ENCODE measurements around the gene ARSH.
"Not testable (repeated sequence)": the region's sequence is repeated elsewhere in the genome, so short reads cannot be mapped to it uniquely, and the experiment has no call there.

The ARSH gene, protein sequence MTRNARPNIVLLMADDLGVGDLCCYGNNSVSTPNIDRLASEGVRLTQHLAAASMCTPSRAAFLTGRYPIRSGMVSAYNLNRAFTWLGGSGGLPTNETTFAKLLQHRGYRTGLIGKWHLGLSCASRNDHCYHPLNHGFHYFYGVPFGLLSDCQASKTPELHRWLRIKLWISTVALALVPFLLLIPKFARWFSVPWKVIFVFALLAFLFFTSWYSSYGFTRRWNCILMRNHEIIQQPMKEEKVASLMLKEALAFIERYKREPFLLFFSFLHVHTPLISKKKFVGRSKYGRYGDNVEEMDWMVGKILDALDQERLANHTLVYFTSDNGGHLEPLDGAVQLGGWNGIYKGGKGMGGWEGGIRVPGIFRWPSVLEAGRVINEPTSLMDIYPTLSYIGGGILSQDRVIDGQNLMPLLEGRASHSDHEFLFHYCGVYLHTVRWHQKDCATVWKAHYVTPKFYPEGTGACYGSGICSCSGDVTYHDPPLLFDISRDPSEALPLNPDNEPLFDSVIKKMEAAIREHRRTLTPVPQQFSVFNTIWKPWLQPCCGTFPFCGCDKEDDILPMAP

DNA sequence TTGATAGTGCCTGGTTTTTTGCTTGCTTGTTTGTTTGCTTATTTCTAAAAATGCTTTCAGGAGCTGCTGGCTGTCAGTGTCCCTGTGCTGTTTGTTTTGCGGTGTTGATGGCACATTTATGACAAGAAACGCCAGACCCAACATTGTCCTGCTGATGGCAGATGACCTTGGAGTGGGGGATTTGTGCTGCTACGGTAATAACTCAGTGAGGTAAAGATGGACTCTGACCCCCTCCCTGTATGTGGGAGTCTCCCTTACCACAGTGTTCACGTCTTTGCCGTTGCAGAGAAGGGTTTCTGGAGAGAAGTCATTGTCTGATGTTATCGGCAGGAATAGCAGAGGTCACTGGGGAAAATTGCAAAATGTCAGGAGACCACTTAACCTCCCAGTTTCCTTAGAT lies at the start of gene ARSH:
Gene ARSH, plus strand, starts transcription at position 52 of the 400 bp plus-strand sequence. Its CDS starts 67 bp downstream, at position 119.
- no peak for DNase-seq

DNA sequence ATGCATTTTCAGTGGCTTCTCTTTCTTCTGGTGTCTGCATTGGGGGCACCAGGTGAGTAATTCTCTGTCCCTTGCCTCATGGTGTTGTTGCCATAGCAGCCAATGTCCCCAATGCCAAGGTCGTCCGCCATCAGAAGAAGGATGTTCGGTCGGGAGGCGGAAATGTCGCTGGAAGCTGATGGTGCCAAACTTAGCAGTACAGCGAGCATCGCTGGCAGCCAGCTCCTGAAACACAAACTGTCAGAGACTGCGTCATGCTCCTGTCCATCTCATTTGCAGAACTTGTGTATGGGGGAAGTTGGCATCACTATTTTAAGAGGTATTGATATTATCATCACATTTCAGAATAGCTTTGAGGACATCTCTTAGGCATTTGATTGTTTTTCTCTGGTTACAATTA lies 48.1 kb upstream of the ARSH start:
- DNase-seq, result no peak

DNA sequence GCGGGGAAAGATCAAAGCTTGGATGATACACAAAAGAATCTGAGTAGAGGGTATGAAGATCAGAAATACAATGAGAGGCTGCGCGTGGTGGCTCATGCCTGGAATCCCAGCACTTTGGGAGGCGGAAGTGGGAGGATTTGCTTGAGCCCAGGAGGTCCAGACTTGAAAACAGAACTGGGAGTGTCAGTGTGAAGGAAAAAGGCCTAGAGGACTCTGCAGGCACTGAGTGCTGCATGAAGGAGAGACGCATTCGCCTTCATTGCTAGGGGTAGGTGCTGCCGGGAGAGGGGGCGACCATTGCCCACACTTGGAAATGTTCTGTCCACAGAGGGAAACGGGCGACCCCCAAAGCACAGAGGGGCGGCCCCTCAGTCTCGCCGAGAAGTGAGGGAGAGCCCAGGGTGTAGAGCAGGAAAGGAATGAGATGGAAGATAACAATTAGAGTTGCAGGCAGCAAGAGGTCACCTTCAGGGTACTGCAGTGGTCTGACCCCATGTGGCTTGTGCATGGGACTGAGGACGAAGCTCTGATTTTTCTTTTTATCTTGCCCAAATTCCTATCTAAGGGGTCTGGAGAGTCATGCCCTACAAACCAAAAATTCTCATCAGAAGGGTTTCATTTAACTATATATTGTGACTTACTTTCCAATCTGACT lies 45.4 kb upstream of the ARSH start:
- no peak for DNase-seq

DNA sequence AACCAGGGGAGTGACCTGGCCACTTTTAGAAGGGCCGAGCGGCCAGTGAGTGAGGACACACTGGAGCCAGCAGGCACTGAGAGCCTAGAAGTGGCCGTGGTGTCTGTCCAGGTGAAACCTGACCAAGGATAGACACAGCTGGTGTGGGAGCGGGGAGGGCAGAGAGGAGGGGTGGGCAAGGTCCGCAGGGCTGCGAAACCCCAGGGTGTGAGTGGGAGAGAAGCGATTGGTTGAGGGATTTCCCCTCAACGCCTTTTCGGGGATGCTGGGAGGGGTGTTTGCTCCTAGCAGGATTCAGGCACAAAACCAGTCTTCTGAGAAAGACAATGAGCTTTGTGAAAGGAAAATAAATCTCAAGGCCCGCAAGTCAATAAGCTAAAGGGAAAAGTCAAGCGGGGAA lies 44.0 kb upstream of the ARSH start:
- DNase-seq, result no peak

DNA sequence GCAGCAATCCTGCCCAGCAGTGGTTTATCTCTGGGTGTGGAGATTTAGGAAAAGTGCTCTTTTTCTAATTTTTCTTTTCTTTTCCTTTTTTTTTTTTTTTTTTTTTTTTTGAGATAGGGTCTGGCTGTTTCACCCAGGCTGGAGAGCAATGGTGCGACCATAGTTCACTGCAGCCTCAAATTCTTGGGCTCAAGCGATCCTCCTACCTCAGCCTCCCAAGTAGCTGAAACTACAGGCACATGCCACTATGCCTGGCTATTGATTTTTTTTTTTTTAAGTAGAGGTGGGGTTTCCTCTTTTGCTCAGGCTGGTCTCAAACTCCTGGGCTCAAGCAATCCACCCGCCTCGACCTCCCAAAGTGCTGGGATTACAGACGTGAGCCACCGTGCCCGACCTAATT lies 42.9 kb upstream of the ARSH start:
- DNase-seq, result not testable (repeated sequence)

DNA sequence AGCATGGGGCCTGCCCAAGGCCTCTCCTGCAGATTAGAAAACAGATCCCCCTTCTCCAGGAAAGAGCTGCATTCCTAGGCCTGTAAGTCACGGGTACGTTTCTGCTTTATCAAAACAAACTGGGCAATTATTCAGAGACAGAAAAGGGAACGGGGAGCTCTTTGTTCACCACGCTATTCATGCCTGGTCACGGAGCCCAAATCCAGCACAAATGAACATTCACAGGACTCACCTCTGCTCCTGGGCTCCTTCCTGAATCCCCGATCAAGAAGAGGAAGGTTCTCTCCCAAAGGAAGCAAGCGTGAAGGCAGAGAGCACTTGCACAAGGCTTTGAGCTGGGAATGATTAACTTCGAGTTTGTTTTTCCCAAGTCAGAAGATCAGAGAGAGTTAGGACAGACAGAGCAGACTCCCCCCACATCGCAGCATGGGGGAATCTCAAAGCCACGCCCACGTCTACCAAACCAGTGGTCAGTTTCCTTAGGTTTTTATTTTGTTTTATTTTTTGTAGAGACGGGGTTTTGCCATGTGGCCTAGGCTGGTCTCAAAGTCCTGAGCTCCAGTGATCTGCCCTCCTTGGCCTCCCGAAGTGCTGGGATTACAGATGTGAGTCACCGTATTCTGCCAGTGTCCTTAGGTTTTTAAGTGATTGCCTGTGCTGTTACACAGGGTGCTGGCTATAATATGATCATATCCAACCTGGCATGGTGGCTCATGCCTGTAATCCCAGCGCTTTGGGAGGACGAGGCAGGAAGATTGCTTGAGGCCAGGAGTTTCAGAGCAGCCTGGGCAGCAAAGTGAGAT lies 42.2 kb upstream of the ARSH start:
- DNase-seq, result not testable (repeated sequence)

DNA sequence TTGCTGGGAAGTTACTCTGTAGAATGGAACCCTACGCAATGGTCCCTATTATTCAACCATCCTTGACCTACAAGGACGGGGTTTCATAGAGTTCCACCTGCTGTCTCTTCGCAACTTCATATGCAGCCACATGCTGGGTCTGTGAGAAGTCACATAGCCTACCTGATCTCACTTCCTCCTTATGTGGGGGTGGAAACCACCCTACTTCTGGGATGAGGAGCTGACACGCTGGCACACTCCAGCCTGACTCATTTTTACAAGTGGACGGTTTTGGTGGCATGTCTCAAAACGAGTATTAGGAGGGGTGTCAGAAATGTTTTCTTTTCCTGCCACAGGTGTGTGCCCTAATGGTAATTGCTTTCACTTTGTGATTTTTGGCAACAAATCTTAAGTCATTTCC lies 40.4 kb upstream of the ARSH start:
- DNase-seq, result no peak

DNA sequence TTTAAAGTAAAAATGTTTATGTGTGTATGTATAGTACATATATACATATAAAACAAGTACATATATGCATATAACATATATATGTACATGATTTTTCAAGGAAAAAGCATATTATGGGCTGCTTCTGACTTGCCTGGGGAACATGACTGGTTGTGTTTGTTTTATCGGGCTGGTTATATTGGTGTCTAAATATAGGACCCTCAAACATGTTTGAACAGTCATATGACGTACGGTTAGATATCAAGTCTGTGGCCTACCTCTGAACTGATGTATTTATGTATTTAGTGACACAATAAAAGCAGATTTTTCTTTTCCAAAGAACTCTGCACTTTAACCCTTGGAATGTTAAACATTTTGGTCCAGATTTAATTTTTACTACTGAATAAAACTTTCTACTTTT lies 39.3 kb upstream of the ARSH start:
- DNase-seq, result no peak

DNA sequence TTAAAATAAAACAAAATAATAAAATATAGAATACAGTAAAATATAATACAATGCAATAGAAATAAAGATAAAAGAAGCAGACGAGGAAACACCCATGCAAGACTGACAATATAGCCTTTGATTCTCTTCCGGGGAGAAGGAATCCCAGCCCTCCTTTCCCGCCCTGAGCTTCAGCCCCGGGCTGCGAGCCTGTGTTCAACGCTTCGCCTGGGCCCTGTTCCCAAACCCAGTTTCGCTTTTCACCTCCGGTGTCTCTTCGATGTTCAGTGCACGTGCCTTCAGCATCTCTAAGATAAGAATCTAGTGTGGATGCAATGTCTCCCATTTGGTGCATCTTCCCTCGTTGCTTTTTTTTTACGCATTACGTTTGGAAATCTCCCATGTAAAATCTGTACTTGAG lies 38.8 kb upstream of the ARSH start:
- no peak for DNase-seq

DNA sequence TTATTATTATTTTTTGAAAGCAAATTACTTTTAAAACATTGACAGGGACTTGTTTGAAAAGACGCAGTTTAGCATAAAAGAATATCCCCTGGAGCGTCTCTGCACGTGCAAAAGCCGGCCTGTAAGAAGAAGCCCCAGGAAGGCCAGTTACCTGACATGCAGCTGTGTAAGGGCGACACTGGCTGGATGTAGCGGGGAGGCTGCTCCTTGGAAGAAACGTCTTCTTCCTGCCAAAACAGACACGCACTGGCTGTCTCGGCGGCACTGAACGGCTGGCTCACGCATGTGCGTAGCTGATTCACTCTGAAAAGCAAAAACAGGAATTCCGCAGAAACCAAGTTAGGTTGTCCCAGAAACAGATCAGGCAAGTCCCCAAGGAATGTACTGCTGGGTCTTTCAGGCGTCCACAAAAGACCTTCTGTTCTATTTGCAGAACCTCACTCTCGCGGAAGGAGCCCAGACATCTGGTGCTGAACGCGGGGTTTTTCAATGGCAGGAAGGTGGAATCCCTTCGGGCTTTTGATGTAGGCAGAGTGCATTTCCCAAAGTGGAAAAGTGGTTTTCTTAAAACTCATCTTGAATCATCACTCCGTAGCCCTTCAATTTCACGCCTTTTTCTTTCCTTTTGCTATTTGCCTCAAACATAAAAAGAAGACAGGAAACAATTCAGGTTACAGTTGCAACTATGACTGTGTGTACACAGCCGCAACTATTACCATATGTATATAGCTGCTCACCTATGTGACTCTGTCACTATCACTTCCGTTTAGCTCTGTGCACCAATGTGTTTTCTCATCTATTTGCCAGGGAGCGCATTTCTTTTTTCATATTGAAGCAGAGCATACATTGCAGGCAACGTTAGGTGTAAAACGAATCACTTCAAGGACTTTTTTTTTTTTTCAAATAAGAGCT lies 38.1 kb upstream of the ARSH start:
- no peak for DNase-seq

DNA sequence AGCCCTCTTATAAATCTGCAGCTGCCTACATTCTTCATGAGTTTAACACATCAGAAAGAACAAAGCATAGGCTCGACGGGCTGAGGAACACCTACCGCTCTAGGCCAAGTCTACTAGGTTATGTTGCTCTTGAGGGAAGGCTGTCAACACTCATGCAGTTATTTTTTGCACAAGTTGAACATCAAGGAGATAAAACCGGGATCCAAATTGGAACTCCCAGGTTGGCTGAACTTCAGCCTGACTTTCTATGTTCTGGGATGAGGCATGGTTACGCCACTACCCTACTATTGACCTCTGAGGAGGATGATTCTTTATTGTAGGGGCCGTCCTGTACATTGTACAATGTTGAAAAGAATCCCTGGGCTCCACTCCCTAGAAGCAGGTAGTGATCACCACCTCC lies 37.3 kb upstream of the ARSH start:
- DNase-seq, result no peak

DNA sequence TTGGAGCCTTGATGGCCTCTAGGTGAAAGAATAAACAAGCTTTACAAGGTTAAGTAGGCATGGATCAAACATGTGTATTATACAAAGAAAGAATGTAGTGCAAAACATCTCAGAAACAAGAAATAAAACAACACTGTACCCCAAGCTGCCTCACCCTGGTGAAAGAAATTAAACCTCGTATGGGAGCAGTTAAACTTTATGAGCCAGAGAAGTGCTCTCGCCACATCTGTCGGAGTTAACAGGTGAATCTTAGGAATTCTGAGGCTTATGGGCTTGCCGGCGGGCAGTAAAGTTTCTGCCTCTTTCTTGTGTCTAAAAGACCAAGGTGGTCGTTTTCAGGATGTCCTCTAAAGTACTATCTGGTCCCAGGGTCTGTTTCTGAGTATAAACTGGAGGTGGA lies 34.0 kb upstream of the ARSH start:
- DNase-seq, result no peak

DNA sequence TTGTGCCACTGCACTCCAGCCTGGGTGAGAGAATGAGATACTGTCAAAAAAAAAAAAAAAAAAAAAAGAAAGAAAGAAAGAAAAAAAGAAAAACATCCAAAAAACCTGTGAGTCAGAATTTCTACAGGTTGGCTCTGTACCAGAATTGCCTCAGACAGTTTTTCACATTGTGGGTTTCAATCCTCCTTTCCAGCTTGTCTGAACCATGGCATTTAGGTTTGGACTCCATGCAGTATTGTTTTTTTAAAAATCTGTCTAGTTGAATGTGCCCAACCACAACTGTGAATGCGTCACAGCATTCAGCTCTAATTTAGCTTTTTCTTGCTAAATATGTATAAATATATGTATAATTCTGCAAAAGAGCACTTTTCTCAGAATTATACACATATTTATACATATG lies 31.4 kb upstream of the ARSH start:
- DNase-seq, result no peak

DNA sequence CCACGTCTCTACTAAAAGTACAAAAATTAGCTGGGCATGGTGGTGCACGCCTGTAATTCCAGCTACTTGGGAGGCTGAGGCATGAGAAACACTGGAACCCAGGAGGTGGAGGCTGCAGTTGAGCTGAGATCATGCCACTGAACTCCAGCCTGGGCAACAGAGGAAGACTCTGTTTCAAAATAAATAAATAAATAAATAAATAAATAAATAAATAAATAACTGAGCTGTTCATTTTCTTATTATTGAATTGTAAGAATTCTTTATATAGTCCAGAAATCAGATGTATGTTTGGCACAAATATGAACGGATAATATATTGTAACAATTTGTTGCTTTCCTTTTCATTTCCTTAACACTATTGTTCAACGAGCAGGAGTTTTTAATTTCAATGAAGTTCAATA lies 27.7 kb upstream of the ARSH start:
- DNase-seq, result not testable (repeated sequence)

DNA sequence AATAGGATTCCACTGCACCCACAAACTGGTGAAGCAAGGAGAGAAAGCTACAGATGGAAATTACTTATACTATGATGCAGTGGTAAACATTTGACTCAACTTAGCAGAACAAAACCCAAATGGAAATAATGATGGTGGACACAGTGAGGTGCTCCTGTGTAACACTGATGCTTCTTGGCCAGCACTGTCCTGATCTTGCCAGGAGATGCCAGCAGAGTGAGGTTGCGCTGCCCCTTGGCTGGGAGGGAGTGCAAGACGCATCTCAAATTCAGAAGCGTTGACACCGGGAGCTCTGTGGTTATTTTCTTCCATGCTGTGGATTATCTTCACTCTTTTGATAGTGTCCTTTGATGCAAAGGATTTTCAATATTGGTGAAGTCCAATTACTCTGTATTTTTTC lies 22.0 kb upstream of the ARSH start:
- no peak for DNase-seq

DNA sequence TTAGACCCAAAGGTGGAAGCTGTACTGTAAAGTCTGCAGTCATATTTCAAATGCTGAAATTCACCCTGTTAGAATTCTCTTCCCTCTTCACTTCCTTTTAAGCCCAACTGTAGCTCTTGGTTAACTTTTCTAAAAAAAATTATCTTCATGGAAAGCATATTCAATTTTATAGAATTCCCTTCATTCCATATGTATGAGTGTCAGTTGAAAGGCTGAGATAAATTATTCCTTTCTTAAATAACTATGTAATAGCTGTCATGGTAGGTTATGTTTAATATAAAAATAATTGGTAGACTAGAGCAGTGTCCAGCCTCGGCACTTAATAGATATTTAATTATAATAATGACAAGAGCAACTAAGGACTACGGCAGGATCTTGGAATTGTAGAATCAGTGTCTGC lies 16.8 kb upstream of the ARSH start:
- DNase-seq, result no peak

DNA sequence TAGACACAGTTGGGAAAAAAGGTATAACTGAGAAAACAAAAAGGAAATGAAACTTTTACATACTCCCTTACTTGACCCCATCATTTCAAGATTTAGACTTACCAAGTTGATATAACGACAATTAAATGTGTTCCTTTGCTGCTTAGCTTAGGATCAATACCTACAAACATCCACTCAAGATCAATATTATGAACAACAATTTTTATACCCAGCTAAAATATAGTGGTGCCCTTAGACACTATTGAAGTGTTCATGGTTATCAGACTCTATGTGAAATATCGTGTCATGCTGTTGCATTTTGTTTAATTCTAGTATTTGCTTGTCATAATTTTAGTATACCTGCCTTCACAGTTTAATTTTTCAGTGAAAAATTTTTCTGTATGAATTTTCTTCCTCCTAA lies 4.2 kb downstream of the ARSH start:
- DNase-seq, result no peak

DNA sequence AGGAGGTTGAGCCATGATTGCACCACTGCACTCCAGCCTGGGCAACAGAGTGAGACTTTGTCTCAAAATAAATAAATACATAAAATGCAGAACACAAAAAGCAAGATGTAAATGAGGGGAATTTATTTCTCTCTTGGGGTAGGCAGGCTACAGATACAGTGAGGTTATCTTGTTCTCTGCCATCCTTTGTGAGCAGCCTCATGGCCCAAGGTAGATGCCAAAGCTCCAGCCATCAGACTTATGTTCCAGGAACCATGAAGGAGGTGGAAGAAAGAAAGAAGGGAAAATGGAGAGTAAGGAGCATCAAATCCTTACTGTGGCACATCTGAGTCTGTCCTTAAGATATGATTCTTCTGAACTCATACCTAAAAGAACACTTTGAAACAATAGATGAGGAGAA lies 11.1 kb downstream of the ARSH start:
- no peak for DNase-seq

DNA sequence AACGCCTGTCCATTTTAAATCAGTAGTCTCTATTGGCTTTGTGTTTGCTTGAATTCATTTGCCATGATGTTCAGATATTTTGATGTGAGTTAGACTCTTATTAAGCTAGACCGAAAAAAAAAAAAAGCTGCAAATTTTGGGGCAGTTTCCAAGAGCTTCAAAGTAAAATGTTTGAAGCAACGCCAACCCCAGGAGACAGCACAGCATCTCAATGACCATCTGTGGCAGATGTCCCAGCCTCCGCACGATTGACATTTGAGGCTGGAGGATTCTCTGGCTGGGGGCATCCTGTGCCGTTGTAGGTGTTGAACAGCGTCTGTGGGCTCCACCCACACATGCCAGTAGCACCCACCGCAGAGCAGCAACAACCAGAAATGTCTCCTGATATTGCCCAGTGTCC lies 17.8 kb downstream of the ARSH start:
- DNase-seq, result no peak

DNA sequence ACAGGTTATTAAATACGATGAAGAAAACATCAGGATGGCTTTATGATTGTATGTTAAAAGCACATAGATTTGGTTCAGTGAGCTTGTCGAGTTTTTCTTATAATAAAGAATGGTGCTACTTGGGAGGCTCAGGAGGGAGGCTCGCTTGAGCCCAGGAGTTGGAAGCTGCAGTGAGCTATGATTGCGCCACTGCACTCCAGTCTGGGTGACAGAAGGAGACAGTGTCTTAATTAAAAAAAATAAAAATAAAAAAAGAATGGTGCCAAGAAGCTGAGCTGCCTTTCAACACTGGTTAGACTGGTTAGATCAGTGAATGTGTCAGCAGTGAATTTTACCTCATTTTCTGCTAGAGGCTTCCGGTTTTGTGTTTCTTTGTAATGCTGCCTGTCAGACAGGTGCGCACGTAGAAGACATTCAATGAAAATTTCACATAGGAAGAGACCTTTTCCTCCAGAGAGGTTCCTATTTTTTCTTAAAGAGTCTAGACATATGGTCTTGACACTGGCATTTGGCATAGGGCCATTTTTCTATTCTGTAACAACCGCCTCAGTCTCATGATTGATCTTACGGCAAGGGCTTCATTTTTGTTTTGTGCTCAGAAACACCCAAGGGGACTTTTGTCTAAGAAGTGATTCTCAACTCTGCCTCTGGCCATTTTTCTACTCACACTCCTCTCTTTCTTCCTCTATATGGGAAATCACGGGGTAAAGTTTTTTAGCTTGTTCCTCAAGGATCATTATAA lies 19.9 kb downstream of the ARSH start:
- no peak for DNase-seq

DNA sequence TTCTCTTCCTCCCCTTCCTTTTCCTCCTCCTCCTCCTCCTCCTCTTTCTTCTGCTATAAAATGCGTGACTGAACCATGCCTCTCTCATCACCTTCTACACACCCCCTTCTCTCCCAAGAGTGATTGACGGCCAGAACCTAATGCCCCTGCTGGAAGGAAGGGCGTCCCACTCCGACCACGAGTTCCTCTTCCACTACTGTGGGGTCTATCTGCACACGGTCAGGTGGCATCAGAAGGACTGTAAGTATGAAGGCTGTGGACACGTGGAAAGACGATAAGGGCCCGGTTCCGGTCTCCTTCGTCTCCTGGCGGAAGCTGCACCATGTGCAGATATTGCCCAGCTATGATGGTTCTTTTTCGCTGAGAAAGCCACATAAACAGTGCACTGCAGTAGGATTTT lies 22.8 kb downstream of the ARSH start:
- no peak for DNase-seq

DNA sequence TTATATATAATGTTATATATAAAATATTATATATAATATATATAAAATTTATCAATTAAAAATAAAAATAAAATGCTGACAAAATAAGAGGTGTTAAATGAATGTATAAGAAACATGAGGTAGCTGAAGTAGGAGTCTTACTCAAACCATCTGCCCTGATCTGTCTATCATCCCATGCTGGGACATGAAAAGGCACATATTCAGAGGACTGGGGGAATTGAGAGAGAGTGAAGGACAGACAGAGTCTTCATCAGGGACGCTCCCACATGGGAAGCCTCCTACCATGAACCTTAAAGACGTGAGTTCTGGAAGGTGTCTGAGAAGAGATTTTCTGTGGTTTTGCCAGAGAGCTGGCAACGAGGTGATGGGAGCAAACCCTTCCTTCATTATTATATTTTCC lies 30.9 kb downstream of the ARSH start:
- DNase-seq, result no peak

Measured in NCI-H1694 treated with DMSO at 0.1 percent for 48 hours (cell line).